Activated CD4-positive, alpha-beta T cell treated with anti-CD3 and anti-CD28 coated beads, Interleukin-2, amount 10 ng/mL, durations not matched to agents 7 days and 5 days (primary cell): ENCODE measurements around the gene PIP5KL1. TPM values are rescaled to one million over a fixed set of nuclear protein-coding genes. Genes with fewer than 3 reads are reported as not detected.

Source experiments
- CTCF ChIA-PET: fragments of 350-600 bp; sonication (Branson Sonifier 250); formaldehyde crosslinking; loops from one replicate; lab custom pipeline; 2021; ENCODE audit warnings: antibody characterized with exemption; lab: Charles Lee
- POLR2A ChIA-PET: fragments of 350-600 bp; sonication (Branson Sonifier 250); formaldehyde crosslinking; loops from one replicate; lab custom pipeline; 2021; ENCODE audit warnings: antibody characterized with exemption; lab: Charles Lee
- DNase-seq: peaks from one replicate; pipeline ENCODE4 v3.0.0-alpha.2; 2020
- H3K27ac Mint-ChIP-seq: one replicate; pipeline ENCODE4 v1.8.0; 2021; ENCODE audit warnings: mild to moderate bottlenecking, moderate library complexity, mixed read lengths
- H3K27me3 Mint-ChIP-seq: one replicate; pipeline ENCODE4 v1.8.0; 2021; ENCODE audit warnings: mixed read lengths
- H3K36me3 Mint-ChIP-seq: one replicate; pipeline ENCODE4 v1.8.0; 2021; ENCODE audit warnings: low read depth, mixed read lengths
- H3K4me1 Mint-ChIP-seq: one replicate; pipeline ENCODE4 v1.8.0; 2021; ENCODE audit warnings: mixed read lengths
- H3K4me3 Mint-ChIP-seq: one replicate; pipeline ENCODE4 v1.8.0; 2021; ENCODE audit warnings: mild to moderate bottlenecking, moderate library complexity, mixed read lengths
- H3K9me3 Mint-ChIP-seq: one replicate; pipeline ENCODE4 v1.8.0; 2021; ENCODE audit warnings: mixed read lengths
- total RNA-seq, 2 experiments: library from RNA; stranded (reverse); gene quantifications; one replicate each; pipeline ENCODE4 v1.2.3, GENCODE V29; 2021

Gene PIP5KL1
- total RNA-seq, 2 experiments from 2014 or later: 2.5 to 4.1 TPM

- Mint-ChIP-seq H3K4me3 (peak overlapping the region; percentile 11), H3K27me3 (no peaks in the 10 kb centered on the region), H3K36me3 (peaks cover 77% of the 10 kb centered on the region), H3K27ac (peak overlapping the region; percentile 76), H3K4me1 (peaks cover 57% of the 10 kb centered on the region), H3K9me3 (no peaks in the 10 kb centered on the region)
- ChIA-PET POLR2A (interaction anchor here (1.2 kb wide), 1 partner anchor 36 kb away, joined by 3 read pairs; no protein-coding TSS in a partner anchor), CTCF (interaction anchor here (0.6 to 6.9 kb wide), 33 partner anchors 9 to 271 kb away, joined by 3 to 103 read pairs (median 4); partner anchors contain the start of genes EEIG1, NAIF1 and TOR2A)
- no peak for DNase-seq
Measured at GRCh38 chr9:127943011-127943662, 12.6 kb upstream of the PIP5KL1 start.

- H3K9me3 Mint-ChIP-seq: no peaks in the 10 kb centered on the region
- peaks cover 74% of the 10 kb centered on the region for H3K36me3 Mint-ChIP-seq
- peaks cover 56% of the 10 kb centered on the region for H3K4me1 Mint-ChIP-seq
- H3K27me3 Mint-ChIP-seq: peaks cover 4% of the 10 kb centered on the region
- CTCF ChIA-PET: interaction anchor here (0.6 to 6.9 kb wide), 21 partner anchors 11 to 272 kb away, joined by 3 to 103 read pairs (median 4); partner anchors contain the start of genes PIP5KL1, ST6GALNAC4 and TOR2A
- POLR2A ChIA-PET: no interaction called here
- peak overlapping the region; percentile 76 for H3K27ac Mint-ChIP-seq
- peak overlapping the region; percentile 11 for H3K4me3 Mint-ChIP-seq
- DNase-seq: peak; percentile 50
Measured at GRCh38 chr9:127942216-127943010, 11.8 kb upstream of the PIP5KL1 start.

- peaks cover 74% of the 10 kb centered on the region for H3K36me3 Mint-ChIP-seq
- CTCF ChIA-PET: interaction anchor here (0.9 to 6.9 kb wide), 12 partner anchors 11 to 176 kb away, joined by 3 to 103 read pairs (median 6); partner anchors contain the start of gene PIP5KL1
- POLR2A ChIA-PET: no interaction called here
Measured at GRCh38 chr9:127941961-127942215, 11.3 kb upstream of the PIP5KL1 start.

GRCh38 chr9:127941062-127941960 is 10.7 kb upstream of the PIP5KL1 start:
- Mint-ChIP-seq H3K4me1 (peaks cover 60% of the 10 kb centered on the region), H3K36me3 (peaks cover 74% of the 10 kb centered on the region), H3K9me3 (no peaks in the 10 kb centered on the region), H3K27ac (peak overlapping the region; percentile 36), H3K4me3 (no peak overlapping the region), H3K27me3 (peaks cover 4% of the 10 kb centered on the region)
- POLR2A ChIA-PET: no interaction called here
- CTCF ChIA-PET: interaction anchor here (1.0 to 6.9 kb wide), 11 partner anchors 10 to 176 kb away, joined by 3 to 103 read pairs (median 5); partner anchors contain the start of genes EEIG1 and PIP5KL1
- DNase-seq: no peak

More at GRCh38 chr9:127941961-127942215, 11.3 kb upstream of the PIP5KL1 start:
- Mint-ChIP-seq H3K4me1 (peaks cover 57% of the 10 kb centered on the region), H3K4me3 (no peak overlapping the region), H3K9me3 (no peaks in the 10 kb centered on the region), H3K27ac (peak overlapping the region; percentile 36), H3K27me3 (peaks cover 4% of the 10 kb centered on the region)
- DNase-seq: no peak

GRCh38 chr9:127940593-127940992 is 10.0 kb upstream of the PIP5KL1 start:
- H3K27ac Mint-ChIP-seq: no peak overlapping the region
- peaks cover 66% of the 10 kb centered on the region for H3K4me1 Mint-ChIP-seq
- peaks cover 4% of the 10 kb centered on the region for H3K27me3 Mint-ChIP-seq
- POLR2A ChIA-PET: no interaction called here
- CTCF ChIA-PET: interaction anchor here (1.0 to 6.9 kb wide), 6 partner anchors 10 to 147 kb away, joined by 3 to 103 read pairs (median 11); partner anchors contain the start of genes EEIG1 and PIP5KL1
- DNase-seq: no peak
- no peaks in the 10 kb centered on the region for H3K9me3 Mint-ChIP-seq
- peaks cover 73% of the 10 kb centered on the region for H3K36me3 Mint-ChIP-seq
- no peak overlapping the region for H3K4me3 Mint-ChIP-seq

GRCh38 chr9:127938298-127938690 is 7.7 kb upstream of the PIP5KL1 start:
- CTCF ChIA-PET: interaction anchor here (0.6 to 1.0 kb wide), 2 partner anchors 96 to 911 kb away, joined by 3 read pairs; no protein-coding TSS in a partner anchor
- Mint-ChIP-seq H3K27me3 (peaks cover 4% of the 10 kb centered on the region), H3K27ac (peak overlapping the region; percentile 75), H3K4me3 (peak overlapping the region; percentile 92), H3K4me1 (peaks cover 64% of the 10 kb centered on the region), H3K36me3 (peaks cover 66% of the 10 kb centered on the region), H3K9me3 (no peaks in the 10 kb centered on the region)
- POLR2A ChIA-PET: no interaction called here
- no peak for DNase-seq

GRCh38 chr9:127937388-127938297 is 7.1 kb upstream of the PIP5KL1 start, which contains the start of gene DPM2:
TSS of gene DPM2 (minus strand) at chr9:127937854. CDS start at chr9:127937820, 34 bp downstream.
- H3K9me3 Mint-ChIP-seq: no peaks in the 10 kb centered on the region
- peaks cover 64% of the 10 kb centered on the region for H3K36me3 Mint-ChIP-seq
- peak; percentile 92 for DNase-seq
- H3K4me1 Mint-ChIP-seq: peaks cover 62% of the 10 kb centered on the region
- ChIA-PET CTCF (interaction anchor here (1.1 kb wide), 1 partner anchor 17 kb away, joined by 3 read pairs; no protein-coding TSS in a partner anchor), POLR2A (no interaction called here)
- peak within 1 kb of the TSS; percentile 93 for H3K27ac Mint-ChIP-seq
- peaks cover 4% of the 10 kb centered on the region for H3K27me3 Mint-ChIP-seq
- H3K4me3 Mint-ChIP-seq: peak within 1 kb of the TSS; percentile 92

- H3K27ac Mint-ChIP-seq: peak overlapping the region; percentile 93
- CTCF ChIA-PET: interaction anchor here (1.1 kb wide), 1 partner anchor 18 kb away, joined by 3 read pairs; no protein-coding TSS in a partner anchor
- peak overlapping the region; percentile 92 for H3K4me3 Mint-ChIP-seq
- peaks cover 4% of the 10 kb centered on the region for H3K27me3 Mint-ChIP-seq
- DNase-seq: no peak
- no peaks in the 10 kb centered on the region for H3K9me3 Mint-ChIP-seq
- H3K36me3 Mint-ChIP-seq: peaks cover 58% of the 10 kb centered on the region
- H3K4me1 Mint-ChIP-seq: peaks cover 61% of the 10 kb centered on the region
- POLR2A ChIA-PET: no interaction called here
Measured at GRCh38 chr9:127937056-127937387, 6.4 kb upstream of the PIP5KL1 start.

- Mint-ChIP-seq H3K27ac (peak overlapping the region; percentile 93), H3K27me3 (peaks cover 4% of the 10 kb centered on the region), H3K36me3 (peaks cover 55% of the 10 kb centered on the region), H3K9me3 (no peaks in the 10 kb centered on the region), H3K4me1 (peaks cover 64% of the 10 kb centered on the region), H3K4me3 (peak overlapping the region; percentile 92)
- POLR2A ChIA-PET: no interaction called here
- CTCF ChIA-PET: interaction anchor here (1.1 kb wide), 1 partner anchor 19 kb away, joined by 3 read pairs; no protein-coding TSS in a partner anchor
- no peak for DNase-seq
Measured at GRCh38 chr9:127936347-127936852, 5.8 kb upstream of the PIP5KL1 start.

- H3K36me3 Mint-ChIP-seq: peaks cover 50% of the 10 kb centered on the region
- peaks cover 4% of the 10 kb centered on the region for H3K27me3 Mint-ChIP-seq
- DNase-seq: no peak
- peaks cover 70% of the 10 kb centered on the region for H3K4me1 Mint-ChIP-seq
- peak overlapping the region; percentile 71 for H3K27ac Mint-ChIP-seq
- no peaks in the 10 kb centered on the region for H3K9me3 Mint-ChIP-seq
- ChIA-PET POLR2A (no interaction called here), CTCF (interaction anchor here (1.0 to 1.2 kb wide), 3 partner anchors 12 to 99 kb away, joined by 3 to 4 read pairs (median 3); no protein-coding TSS in a partner anchor)
- H3K4me3 Mint-ChIP-seq: peak overlapping the region; percentile 92
Measured at GRCh38 chr9:127935765-127936221, 5.2 kb upstream of the PIP5KL1 start.

- Mint-ChIP-seq H3K4me3 (no peak overlapping the region), H3K27me3 (peaks cover 4% of the 10 kb centered on the region), H3K9me3 (no peaks in the 10 kb centered on the region), H3K36me3 (peaks cover 42% of the 10 kb centered on the region), H3K27ac (peak overlapping the region; percentile 25), H3K4me1 (peaks cover 66% of the 10 kb centered on the region)
- DNase-seq: no peak
- CTCF ChIA-PET: interaction anchor here (1.0 to 3.1 kb wide), 4 partner anchors 9 to 100 kb away, joined by 3 to 8 read pairs (median 4); no protein-coding TSS in a partner anchor
- POLR2A ChIA-PET: no interaction called here
Measured at GRCh38 chr9:127934986-127935385, 4.4 kb upstream of the PIP5KL1 start.
